Activated gamma-delta T cell treated with anti-CD3 and anti-CD28 coated beads, Interleukin-2, amount 50 U/mL, for 16 hours (primary cell): ENCODE data around the gene FBXL16.
"Not testable (repeated sequence)": the region's sequence is repeated elsewhere in the genome, so short reads cannot be mapped to it uniquely, and the experiment has no call there.

Experiments used
- DNase-seq: peaks from one replicate; pipeline ENCODE4 v3.0.0-alpha.2; 2020; ENCODE audit warnings: low read depth

The FBXL16 gene

GRCh38 chr16:709566-710499, 4.2 kb upstream of the FBXL16 start:
- no peak for DNase-seq

- no peak for DNase-seq
These were observed 3.4 kb upstream of the FBXL16 start for GRCh38 chr16:708959-709358.

- DNase-seq, result no peak
These were observed 2.4 kb upstream of the FBXL16 start for GRCh38 chr16:708019-708418.

GRCh38 chr16:707062-707538, 1.5 kb upstream of the FBXL16 start:
- DNase-seq, result no peak

- no peak for DNase-seq
These were observed 824 bp upstream of the FBXL16 start for GRCh38 chr16:706189-707061.

- no peak for DNase-seq
These were observed 835 bp downstream of the FBXL16 start for GRCh38 chr16:704552-705380.

GRCh38 chr16:704047-704446, 1.6 kb downstream of the FBXL16 start:
- DNase-seq, result no peak

- no peak for DNase-seq
These were observed 2.2 kb downstream of the FBXL16 start for GRCh38 chr16:703406-703805.

GRCh38 chr16:702341-702740, 3.3 kb downstream of the FBXL16 start:
- DNase-seq, result no peak

GRCh38 chr16:700684-701584, 4.7 kb downstream of the FBXL16 start:
- DNase-seq, result no peak

GRCh38 chr16:698911-699671, 6.5 kb downstream of the FBXL16 start:
- no peak for DNase-seq

GRCh38 chr16:695355-696089, 10.1 kb downstream of the FBXL16 start:
- no peak for DNase-seq

GRCh38 chr16:694863-695354, 10.7 kb downstream of the FBXL16 start:
- DNase-seq, result no peak

- no peak for DNase-seq
These were observed 11.3 kb downstream of the FBXL16 start for GRCh38 chr16:694187-694862.

GRCh38 chr16:693766-694165, 11.8 kb downstream of the FBXL16 start:
- no peak for DNase-seq

- no peak for DNase-seq
These were observed 12.2 kb downstream of the FBXL16 start for GRCh38 chr16:693364-693763.

GRCh38 chr16:692356-693108, 13.1 kb downstream of the FBXL16 start:
- no peak for DNase-seq

- DNase-seq, result not testable (repeated sequence)
These were observed 14.4 kb downstream of the FBXL16 start for GRCh38 chr16:691242-691641.
